Heart left ventricle (tissue), 13 donors: ENCODE measurements around the gene BMP2K.

Source experiments
- POLR2A ChIP-seq, 2 donors: fragments of 450-650 bp; IDR thresholded peaks; one replicate each; pipeline ENCODE4 v1.6.1; 2017; ENCODE audit warnings: antibody characterized with exemption in 2 of 2, mild to moderate bottlenecking in 2 of 2, moderate library complexity in 2 of 2
- TF ChIP-seq, protein P1 (sequence below), 12 donors: fragments of 200-600 bp; sonication (generic) in 4 of 12; IDR thresholded peaks; one replicate each; pipeline versions ENCODE4 v1.5.0 to v1.8.0; 2018 to 2022; ENCODE audit warnings: antibody characterized with exemption in 12 of 12, mild to moderate bottlenecking in 5 of 12
- donor health status: ischemic (EF 13 %, LVEDD 7.1; RV severe dilation, severe dysfunction).
- donor health status: DM: no; HTN: yes; CAD: no.
- donor health status: DM: no; HTN: no; CAD: no.
- donor health status: ischemic (EF 25% LVEDD 6.9; RV normal size, moderate dysfunction).
- donor health status: ischemic (EF 25% LVEDD 5.7; RV mildly dilated, moderate dysfunction).
- donor health status: ischemic (EF 35%, LVEDD 5.7; RV mildly dilated, moderate dysfunction).
- donor health status: nonischemic (EF 11% LVEDD 7.7; RV severe dilation, severe dysfunction).
- donor health status: DM: yes; HTN: yes; CAD: no.
- donor health status: PGD.
- donor health status: ischemic (EF 29% LVEDD 5.4; RV normal size, mild dysfunction).
- donor health status: nonischemic (EF 23%, LVEDD 6.1; RV moderate dilation, normal function).

DNA sequence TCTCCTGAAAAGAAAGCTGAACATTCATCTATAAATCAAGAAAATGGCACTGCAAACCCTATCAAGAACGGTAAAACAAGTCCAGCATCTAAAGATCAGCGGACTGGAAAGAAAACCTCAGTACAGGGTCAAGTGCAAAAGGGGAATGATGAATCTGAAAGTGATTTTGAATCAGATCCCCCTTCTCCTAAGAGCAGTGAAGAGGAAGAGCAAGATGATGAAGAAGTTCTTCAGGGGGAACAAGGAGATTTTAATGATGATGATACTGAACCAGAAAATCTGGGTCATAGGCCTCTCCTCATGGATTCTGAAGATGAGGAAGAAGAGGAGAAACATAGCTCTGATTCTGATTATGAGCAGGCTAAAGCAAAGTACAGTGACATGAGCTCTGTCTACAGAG is 134.5 kb downstream of the BMP2K start:
- TF ChIP-seq, protein P1, sequence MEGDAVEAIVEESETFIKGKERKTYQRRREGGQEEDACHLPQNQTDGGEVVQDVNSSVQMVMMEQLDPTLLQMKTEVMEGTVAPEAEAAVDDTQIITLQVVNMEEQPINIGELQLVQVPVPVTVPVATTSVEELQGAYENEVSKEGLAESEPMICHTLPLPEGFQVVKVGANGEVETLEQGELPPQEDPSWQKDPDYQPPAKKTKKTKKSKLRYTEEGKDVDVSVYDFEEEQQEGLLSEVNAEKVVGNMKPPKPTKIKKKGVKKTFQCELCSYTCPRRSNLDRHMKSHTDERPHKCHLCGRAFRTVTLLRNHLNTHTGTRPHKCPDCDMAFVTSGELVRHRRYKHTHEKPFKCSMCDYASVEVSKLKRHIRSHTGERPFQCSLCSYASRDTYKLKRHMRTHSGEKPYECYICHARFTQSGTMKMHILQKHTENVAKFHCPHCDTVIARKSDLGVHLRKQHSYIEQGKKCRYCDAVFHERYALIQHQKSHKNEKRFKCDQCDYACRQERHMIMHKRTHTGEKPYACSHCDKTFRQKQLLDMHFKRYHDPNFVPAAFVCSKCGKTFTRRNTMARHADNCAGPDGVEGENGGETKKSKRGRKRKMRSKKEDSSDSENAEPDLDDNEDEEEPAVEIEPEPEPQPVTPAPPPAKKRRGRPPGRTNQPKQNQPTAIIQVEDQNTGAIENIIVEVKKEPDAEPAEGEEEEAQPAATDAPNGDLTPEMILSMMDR (IDR thresholded peaks at IDR 0.05) = no peak
- TF ChIP-seq POLR2A (IDR thresholded peaks at IDR 0.05) = no peak
